Measurements from ENCODE around the gene LMO7.
"Not testable (repeated sequence)": the region's sequence is repeated elsewhere in the genome, so short reads cannot be mapped to it uniquely, and the experiment has no call there.

Gene LMO7

DNA sequence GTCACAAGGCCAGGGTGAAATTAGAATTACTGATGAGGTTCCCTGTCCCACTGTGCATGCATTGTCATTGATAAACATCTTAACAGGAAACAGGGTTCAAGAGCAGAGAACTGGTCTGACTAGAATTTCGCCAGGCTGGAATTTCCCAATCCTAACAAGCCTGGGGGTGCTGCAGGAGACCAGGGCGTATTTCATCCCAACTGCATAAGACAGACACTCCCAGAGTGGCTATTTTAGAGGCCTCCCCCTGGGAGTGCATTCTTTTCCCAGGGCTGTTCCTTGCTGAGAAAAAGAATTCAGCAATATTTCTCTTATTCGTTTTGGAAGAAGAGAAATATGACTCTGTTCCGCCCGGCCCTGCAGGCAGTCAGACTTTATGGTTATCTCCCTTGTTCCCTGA lies 144.0 kb downstream of the LMO7 start:
- not testable (repeated sequence) for DNase-seq

DNA sequence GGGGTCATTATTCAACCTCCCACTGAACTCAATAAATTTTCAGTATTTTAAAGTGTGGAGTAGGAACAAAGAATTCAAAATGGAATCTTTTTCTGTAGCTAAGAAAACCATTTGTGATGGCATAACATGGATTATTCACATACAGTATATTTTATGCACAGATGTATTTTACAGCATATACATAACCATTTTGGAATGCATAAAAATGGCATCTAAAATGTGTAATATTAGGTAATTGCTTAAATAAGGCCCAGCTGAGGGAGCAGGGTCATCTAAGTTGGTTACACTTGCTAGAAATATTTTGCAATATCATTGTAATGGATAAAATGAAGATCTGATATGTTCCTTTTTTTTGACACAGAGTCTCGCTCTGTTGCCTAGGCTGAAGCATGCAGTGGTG lies 146.9 kb downstream of the LMO7 start:
- no peak for DNase-seq

DNA sequence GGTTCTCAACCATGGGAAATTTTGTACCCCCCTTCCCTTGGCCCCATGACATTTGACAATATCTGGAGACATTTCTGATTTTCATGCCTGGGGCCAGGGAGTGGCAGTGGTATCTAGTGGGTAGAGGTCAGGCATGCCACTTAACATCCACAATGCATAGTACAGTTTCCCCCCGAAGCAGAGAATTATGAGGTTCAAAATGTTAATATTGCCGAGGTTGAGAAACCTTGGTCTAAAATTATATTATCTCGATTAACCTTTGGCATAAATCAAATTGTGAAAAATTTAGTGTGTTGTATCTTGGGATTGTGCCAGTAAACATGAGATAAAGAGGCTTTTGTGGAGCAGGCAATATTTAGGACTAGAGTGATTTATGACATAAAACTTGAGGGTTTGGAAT lies 147.9 kb downstream of the LMO7 start:
- no peak for DNase-seq

DNA sequence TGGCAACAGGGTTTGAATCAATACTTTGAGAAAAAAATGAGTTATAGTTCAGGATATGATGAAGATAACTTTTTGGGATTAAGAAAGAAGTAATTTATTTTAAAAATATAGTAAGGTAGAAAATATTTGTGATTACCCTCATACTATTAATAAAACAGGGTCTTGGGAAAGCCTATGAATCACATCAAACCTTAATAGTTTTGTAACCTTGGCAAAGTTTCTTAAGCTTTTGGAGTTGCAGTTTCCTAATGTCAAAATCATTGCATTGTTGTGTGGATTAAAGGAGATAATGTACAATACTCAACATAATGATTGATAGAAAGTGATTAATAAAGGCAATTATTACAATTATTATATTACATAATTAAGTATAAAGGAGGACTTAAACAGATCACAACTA lies 149.0 kb downstream of the LMO7 start:
- DNase-seq, result no peak

DNA sequence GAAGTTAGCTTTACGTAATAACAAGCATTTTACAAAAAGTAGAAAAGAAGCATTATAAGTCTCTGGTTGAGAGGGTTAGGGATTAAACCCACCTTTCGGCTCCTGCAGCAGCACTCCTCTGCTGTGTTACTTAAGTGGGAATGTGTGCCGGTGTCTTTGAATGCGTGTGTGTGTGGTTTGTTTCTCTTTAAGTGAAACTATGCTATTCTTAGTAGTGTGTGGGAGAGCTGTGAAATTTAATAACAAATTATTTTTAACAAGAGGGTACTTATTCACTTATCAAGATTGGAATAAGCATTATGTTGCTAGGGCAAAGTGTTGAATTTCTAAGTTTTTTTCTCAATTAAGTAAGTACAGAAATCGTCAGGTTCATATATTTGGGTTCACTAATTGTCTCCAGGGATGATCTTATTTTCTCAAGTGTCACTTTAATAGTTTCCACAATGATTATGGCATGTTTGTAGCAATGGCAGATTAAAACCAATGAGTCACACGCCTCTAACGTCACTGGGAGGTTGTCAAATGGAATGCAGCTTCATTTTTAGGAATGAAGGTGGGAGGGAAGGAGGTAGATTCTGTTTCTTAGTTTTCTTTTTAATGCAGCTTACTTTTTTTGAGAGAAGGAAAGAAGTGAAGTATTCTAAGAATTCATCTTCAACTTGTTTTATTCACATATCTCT lies 151.3 kb downstream of the LMO7 start:
- no peak for DNase-seq

DNA sequence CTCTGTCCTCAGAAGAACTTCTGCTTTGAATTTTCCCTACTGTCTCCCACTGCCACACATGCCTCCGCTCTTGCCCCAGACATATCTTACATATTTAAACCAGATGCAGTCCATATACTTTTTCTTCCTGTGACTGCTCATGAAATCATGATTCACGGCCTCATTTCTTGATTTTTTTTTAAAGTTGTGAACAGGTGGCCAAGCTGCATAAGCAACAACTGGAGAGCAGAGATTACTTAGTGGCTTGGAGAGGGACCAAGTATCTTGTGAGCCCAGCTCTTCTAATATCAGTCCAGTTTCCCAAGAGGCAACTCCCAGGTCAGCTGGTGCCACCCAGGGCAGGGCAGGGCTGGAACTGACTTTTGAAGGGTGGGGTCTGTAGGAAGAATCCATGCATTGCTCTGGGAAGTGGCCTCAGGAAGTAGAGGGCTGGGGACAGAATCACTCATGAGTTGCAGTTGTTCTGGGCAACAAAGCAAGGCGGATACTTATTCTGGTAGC lies 152.4 kb downstream of the LMO7 start:
- no peak for DNase-seq

DNA sequence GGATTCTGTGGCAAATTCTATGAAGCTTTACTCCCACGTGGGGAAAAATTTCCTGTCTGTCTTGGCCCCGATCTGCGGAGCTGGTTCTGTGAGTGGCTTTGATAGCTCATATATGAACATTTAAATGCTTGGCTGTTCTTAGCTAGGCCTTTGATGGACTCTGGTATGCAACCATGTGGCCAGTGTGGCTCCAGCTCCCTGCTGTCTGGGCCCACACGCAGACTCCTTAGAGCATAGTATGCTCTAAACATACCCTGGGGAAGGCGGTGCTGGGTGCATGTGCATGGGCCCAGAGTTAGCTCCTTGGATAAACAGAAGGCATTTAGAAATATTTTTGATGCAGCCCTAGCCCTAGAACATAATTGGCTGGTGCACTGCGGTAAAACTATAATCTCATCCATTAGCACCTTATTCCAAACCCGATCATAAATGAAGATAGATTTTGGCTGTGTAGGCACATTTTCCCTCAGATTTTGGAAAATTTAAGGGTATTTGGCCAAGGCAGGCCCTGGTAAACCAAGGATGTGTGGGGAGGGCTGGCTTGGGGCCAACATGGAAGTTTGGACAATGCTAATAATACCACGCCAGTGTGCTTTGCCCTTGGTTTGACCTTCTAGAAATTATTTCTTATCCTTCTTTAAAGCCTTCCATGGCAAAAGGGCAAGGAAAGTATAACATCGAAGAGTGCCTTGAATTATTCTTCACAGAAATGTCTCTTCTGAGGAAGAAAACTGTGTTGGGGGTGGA lies 153.5 kb downstream of the LMO7 start:
- no peak for DNase-seq

DNA sequence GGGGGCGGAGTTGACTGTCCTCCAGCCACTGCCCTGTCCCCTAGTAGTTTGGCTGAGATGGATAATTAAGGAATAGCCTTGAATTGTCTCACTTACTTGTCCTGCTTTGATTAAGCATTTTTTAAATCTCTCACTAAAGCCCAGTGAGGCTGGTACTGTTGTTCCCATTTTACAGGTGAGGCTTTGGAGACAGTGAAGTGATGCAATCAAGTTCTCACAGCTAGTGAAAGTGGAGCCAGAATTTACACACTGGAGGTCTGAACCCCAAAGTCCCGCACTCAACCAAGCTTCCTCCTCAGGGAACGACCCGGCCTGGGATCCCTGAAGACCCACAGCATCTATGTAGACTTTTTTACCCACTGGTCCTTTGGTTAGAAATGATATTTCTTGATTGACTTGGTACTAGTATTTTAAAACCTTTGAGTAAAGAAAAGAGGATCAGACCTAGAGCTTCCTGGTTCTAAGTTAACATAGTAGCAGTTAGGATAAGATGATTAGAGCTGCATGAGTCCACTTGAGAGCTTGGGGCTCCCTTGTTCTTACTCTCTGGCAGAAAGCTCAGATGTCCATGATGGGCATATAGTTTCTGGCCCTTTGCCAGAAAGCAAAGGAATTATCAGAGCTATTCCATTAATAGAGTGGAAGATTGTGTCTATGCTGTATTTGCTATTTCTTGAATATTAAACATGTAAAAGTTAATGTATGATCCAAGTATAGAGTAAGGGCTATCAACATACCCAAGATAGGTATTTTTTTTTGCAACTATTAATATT lies 154.3 kb downstream of the LMO7 start:
- no peak for DNase-seq

DNA sequence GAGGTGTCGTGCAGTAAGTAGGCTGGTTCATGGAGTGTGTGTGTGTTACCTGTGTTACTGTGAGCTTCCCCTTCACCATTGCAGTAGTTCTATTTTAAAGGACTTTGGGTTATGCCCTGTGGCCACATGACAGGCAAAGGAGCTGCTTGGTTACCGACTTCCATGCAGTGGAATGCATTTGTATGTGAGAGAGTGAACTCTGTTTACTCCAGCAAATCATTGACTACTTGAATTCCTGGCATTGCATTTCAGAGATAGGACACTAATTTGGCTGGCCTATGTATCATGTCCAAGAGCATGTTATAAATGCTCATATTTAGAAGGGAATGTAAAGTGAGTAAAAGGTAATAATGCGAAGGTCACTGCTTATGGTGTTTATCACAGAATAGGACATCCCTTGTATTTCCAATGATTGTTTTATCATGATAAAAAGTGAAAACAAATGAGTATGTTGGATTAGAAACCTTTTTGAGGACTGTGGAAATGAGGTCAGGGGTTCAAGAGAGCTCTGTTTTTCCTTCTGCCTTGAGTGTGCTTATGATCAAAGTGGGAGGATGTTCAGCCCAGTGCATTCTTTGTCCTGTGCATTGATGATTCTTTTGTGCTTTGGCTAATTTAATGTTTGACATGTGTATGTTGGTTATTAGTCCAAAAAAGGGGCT lies 156.5 kb downstream of the LMO7 start:
- DNase-seq, result no peak

DNA sequence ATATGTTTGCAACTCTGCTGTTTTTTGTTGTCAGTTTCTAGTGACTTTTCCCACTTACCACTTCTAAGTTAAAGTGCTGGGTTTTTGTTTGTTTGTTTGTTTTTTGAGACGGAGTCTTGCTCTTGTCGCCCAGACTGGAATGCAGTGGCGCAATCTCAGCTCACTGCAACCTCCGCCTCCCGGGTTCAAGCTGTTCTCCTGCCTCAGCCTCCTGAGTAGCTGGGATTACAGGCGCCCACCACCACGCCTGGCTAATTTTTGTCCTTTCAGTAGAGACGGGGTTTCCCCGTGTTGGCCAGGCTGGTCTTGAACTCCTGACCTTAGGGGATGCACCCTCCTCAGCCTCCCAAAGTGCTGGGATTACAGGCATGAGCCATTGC lies 157.0 kb downstream of the LMO7 start:
- not testable (repeated sequence) for DNase-seq

DNA sequence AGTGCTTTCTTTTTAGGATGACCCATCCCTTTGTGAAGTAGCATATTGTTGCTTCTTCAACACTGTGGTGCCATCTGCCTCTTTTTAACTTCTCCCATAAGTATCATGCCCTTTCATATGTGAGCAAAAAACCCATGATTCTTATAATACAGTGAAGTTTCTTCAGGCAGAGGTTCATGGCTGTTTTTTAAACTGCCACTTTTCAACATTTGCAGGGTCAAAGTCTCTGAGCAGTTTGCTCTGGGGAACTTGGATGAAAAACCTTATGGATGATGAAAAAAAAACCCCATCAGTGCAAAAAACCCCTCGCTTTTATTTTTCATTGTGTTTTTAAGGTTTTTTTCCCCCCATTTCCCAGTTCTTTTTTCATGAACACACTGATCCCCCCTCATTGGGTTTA lies 158.5 kb downstream of the LMO7 start:
- no peak for DNase-seq

DNA sequence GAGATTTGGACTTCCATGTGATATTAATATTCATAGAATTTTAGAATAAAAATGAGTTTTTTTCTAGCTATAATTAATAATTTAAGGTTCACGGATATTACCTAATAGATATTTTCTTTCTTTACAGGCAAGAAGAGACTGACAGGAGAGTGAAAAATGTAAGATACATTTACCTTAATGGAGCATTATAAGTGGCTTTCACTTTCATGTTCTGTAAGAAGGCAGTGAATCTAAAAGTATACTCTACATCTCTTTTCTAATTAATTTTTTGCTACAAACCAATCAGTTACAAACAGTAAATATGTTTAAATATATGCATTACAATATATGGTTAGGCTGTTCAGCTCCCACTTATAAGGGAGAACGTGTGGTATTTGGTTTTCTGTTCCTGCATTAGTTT lies 159.1 kb downstream of the LMO7 start:
- DNase-seq, result no peak

DNA sequence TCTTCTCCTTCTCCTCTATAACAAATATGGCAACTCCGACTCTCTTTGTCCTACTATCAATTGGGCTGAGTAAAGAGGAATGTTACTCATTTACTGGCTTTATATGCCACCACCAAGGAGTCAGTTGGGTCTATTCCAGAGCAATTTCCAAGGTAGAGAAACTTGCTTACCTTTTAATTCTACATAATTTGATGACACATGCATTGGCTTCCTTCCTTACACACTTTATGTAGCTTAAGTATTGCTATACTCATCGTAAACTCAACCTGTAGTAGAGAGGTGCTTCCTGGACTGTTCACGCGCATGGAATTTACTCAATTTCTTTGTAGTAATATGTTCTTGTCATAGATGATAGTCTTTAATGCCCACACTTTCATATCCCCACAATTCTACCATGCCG lies 160.7 kb downstream of the LMO7 start:
- no peak for DNase-seq

DNA sequence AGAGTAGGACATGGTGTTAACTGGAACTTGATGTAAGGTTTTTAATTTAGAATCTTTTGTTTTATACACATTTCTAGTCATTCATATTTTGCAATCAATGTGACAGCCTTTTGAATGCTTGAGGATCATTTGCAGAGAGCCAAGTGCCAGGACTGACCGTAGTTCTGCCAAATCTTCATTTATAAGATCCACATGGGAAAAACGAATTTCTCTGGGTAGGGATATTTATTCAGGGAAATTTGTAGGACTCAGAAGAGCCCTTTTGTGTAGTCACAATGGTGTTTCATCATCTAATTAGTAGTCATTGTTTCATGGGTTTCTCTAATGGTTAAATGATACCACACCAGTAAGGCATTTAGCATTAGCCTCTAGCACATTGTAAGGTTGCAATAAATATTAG lies 161.1 kb downstream of the LMO7 start:
- DNase-seq, result no peak

DNA sequence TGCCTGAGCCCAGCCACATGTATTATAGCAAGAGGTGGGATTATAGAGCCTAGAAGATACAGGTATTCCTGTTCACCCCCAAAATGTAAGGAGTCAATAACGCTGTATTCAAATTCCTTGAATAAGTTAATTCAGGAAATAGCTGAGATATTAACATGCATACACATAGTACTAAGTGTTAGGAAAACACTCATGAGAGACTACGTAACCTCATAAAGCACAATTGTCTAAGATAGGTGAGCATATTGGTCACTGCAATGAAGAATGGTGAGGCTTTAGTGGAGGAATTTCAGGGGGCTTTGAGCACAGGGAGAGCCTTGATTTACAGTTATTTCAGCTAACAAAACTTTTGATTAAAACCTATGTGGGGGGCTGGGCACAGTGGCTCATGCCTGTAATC lies 161.6 kb downstream of the LMO7 start:
- no peak for DNase-seq

DNA sequence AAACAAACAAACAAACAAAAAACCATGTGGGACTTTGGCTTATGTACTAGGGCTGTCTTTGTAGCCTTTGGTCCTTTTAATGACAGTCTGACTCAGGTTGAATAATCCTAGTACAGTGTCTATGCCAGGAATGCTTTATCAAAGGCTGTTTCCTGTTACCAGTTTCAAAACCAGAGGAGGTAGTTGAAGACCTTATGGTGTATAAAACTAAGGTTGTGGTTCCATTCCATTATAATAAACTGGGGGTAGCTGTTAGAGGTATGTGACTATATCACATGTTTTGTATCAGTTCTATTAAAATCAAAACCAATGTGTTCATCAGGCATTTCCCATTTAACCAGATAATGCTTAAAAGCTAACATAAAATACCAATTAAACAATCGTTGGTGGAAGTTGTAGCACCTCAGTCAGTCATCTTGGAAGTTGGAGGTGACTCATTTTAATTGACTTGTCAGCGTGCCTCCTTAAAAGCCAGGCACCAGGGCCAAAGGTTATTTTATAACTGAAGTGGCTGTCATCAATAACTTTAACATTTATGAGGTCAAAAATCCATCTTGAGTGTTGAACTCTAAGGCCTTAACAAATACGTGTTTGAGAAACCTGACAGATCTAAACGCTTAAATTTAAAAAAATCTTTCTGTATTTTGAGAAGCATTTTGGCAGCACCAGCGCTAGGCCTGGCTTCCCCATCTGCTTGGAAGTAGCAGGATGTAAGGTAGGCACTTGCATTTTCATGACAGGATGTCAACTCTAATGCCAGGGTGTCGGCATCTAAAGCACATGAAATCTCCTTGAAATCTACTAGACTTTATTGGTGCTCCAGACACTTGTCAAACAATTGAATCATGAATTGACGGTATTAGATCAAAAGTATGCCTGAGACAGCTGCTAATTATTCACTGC lies 162.5 kb downstream of the LMO7 start:
- DNase-seq, result no peak

DNA sequence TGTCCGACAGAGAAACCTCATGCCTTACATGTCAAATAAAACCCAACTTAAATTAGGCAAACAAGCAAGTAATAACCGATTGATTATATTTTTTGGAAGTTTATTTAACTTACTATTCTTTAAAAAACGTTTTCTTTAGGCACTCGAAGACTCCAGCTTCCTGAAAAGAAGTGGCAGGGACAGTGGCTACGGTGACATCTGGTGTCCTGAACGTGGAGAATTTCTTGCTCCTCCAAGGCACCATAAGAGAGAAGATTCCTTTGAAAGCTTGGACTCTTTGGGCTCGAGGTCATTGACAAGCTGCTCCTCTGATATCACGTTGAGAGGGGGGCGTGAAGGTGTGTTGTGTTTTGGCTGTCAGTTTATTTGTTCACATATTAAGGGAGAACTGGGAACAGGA lies 164.4 kb downstream of the LMO7 start:
- no peak for DNase-seq

DNA sequence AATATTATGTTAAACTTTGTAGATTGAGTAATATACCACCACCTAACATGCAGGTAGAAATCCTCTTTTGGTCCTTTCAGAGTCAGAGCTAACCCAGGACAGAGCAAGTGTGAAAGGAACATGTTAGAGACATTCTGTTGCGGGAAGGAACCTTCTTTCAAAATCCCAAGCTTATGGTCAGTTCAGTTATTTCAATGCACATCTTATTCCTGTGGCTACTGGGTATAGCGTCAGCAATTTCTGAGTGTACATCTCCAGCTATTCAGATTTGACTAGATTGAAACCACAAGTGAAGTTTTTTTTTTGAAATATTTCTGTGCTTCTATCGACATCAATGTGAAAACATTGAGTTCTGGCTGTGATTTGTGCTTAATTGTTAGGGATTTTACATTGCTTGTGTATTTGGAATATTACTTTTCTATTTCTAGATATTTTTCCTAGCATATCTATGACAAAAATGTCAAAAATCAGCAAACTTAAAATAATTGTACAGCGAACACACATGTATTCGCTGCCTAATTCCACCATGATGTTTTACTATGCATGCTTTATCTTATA lies 165.3 kb downstream of the LMO7 start:
- DNase-seq, result no peak

DNA sequence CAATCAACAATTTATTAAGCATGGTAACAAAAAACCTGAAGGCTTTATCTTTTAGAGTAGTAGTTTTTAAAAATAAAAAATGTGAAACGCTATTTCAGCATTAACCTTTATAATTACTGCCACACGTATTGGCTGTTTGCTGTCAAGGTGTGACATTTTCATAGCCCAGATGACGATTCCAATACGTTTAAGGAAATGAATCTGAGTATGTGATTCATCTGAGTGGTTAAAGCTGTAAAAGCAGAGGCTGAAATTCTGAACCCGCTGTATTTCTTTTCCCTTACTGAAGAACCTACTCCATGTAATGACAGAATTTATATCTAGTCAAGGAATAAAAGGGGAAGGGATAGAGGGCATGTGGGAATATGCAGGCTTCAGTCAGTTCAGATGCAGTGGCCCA lies 166.0 kb downstream of the LMO7 start:
- no peak for DNase-seq

DNA sequence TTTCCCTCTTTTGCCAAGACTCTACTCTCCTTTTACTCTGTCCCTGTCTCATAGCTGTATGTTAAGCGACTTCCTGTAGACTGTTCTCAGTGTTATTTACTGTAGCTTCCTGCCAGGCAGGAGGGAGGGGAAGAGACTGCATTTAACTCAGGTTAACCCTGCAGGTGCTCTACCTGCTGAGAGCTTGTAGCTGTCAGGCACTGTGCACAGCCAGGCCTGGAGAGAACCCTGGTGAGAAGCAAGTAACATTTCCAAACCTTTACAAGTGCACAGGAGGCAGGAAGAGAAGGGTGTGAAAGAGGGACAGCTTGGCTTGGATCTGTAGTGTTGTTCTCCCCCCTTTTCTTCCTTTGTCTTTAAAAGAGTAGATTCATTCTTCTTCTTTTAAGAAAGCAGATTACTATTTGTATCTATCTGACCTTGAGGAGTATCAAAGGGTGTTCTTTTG lies 167.1 kb downstream of the LMO7 start:
- DNase-seq, result no peak

DNA sequence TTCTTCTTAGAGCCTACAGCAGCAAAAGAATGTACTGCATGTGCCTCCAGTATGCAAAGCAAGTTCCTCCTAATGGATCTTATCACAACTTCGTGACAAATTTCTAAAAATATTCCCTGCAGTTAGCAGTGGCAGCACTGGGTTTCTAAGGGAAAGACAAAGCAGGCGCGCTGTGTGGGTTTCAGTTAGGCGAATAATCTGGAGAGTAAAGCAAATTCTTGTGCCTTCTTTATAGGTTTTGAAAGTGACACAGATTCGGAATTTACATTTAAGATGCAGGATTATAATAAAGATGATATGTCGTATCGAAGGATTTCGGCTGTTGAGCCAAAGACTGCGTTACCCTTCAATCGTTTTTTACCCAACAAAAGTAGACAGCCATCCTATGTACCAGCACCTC lies 167.9 kb downstream of the LMO7 start:
- no peak for DNase-seq

DNA sequence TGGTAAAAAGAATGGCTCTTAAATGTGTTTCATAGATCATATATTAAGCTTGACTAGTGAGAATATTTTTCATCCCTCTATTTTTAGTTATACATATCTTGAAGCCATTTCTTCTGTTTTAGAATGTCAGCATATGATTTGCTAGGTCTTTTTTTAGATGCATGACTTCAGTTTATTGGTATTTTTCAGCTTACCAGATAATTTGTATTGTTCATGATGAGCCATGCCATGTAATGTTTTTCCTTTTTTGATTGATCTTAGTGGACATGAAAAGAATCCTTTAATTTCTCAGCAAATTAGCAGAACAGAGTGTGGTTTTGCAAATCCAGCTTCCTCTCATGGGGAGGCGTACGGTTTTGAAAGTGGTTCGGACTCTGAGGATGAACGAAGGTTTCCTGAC lies 168.5 kb downstream of the LMO7 start:
- DNase-seq, result no peak

Measured in KG1 (cell line).